ENCODE results near the gene PRKD1. TPM values are rescaled to one million over a fixed set of nuclear protein-coding genes. Genes with fewer than 3 reads are reported as not detected.

PRKD1 gene
- polyA plus RNA-seq, 4 donors: 1.9 to 16.2 (median 2.4) TPM

GRCh38 chr14:29930283-29930682, 2.6 kb upstream of the PRKD1 start:
- Histone ChIP-seq H3K36me3 (ENCODE audit: control insufficient read depth in 3 of 3, insufficient read depth in 2 of 3, low read depth in 1 of 3, low read length in 3 of 3) (no peaks in the 10 kb centered on the region), H3K27ac (ENCODE audit: low read depth in 1 of 3, low read length in 2 of 3) (no peak overlapping the region), H3K4me1 (ENCODE audit: control insufficient read depth in 3 of 3, insufficient read depth in 2 of 3, low read depth in 1 of 3, low read length in 2 of 3) (peaks cover 0 to 7% (median 0%) of the 10 kb centered on the region in 3 donors), H3K4me3 (ENCODE audit: low read depth in 1 of 3, low read length in 3 of 3) (no peak overlapping the region), H3K9me3 (ENCODE audit: control insufficient read depth in 2 of 2, insufficient read depth in 1 of 2, low read depth in 1 of 2, low read length in 1 of 2) (no peaks in the 10 kb centered on the region), H3K27me3 (ENCODE audit: control insufficient read depth in 3 of 3, insufficient read depth in 3 of 3, low read length in 3 of 3) (no peaks in the 10 kb centered on the region)
- 30 to 59% (median 40%) methylated on average over 2 of the region's 2 CpGs for WGBS, 3 donors
- FAIRE-seq (no peak), DNase-seq (peak in 1 of 2 donors; percentile 9)

GRCh38 chr14:29928117-29928640, 532 bp upstream of the PRKD1 start:
- DNase-seq (no peak), FAIRE-seq (no peak)
- 27 to 37% (median 36%) methylated on average over 21 to 23 of the region's 23 CpGs for WGBS, 3 donors
- Histone ChIP-seq H3K4me3 (ENCODE audit: low read depth in 1 of 3, low read length in 3 of 3) (peak overlapping the region; percentile 45 to 90 (median 52)), H3K27ac (ENCODE audit: low read depth in 1 of 3, low read length in 2 of 3) (no peak overlapping the region), H3K4me1 (ENCODE audit: control insufficient read depth in 3 of 3, insufficient read depth in 2 of 3, low read depth in 1 of 3, low read length in 2 of 3) (peaks cover 0 to 8% (median 0%) of the 10 kb centered on the region in 3 donors), H3K27me3 (ENCODE audit: control insufficient read depth in 3 of 3, insufficient read depth in 3 of 3, low read length in 3 of 3) (no peaks in the 10 kb centered on the region), H3K36me3 (ENCODE audit: control insufficient read depth in 3 of 3, insufficient read depth in 2 of 3, low read depth in 1 of 3, low read length in 3 of 3) (no peaks in the 10 kb centered on the region), H3K9me3 (ENCODE audit: control insufficient read depth in 2 of 2, insufficient read depth in 1 of 2, low read depth in 1 of 2, low read length in 1 of 2) (no peaks in the 10 kb centered on the region)

- no peaks in the 10 kb centered on the region for H3K36me3 ChIP-seq (ENCODE audit: control insufficient read depth in 3 of 3, insufficient read depth in 2 of 3, low read depth in 1 of 3, low read length in 3 of 3)
- H3K4me3 ChIP-seq (ENCODE audit: low read depth in 1 of 3, low read length in 3 of 3): peak overlapping the region; percentile 45 to 90 (median 84)
- WGBS, 3 donors: 0 to 3% (median 2%) methylated on average over 42 to 51 of the region's 51 CpGs
- H3K4me1 ChIP-seq (ENCODE audit: control insufficient read depth in 3 of 3, insufficient read depth in 2 of 3, low read depth in 1 of 3, low read length in 2 of 3): peaks cover 0 to 8% (median 0%) of the 10 kb centered on the region in 3 donors
- H3K27ac ChIP-seq (ENCODE audit: low read depth in 1 of 3, low read length in 2 of 3): peak overlapping the region; percentile 14 to 54 (median 41)
- FAIRE-seq (no peak), DNase-seq (peak in 1 of 2 donors; percentile 29)
- H3K27me3 ChIP-seq (ENCODE audit: control insufficient read depth in 3 of 3, insufficient read depth in 3 of 3, low read length in 3 of 3): no peaks in the 10 kb centered on the region
- no peaks in the 10 kb centered on the region for H3K9me3 ChIP-seq (ENCODE audit: control insufficient read depth in 2 of 2, insufficient read depth in 1 of 2, low read depth in 1 of 2, low read length in 1 of 2)
Observed at GRCh38 chr14:29926701-29927375, 809 bp downstream of the PRKD1 start.

GRCh38 chr14:29926228-29926627, 1.4 kb downstream of the PRKD1 start:
- no peaks in the 10 kb centered on the region for H3K36me3 ChIP-seq (ENCODE audit: control insufficient read depth in 3 of 3, insufficient read depth in 2 of 3, low read depth in 1 of 3, low read length in 3 of 3)
- H3K27me3 ChIP-seq (ENCODE audit: control insufficient read depth in 3 of 3, insufficient read depth in 3 of 3, low read length in 3 of 3): no peaks in the 10 kb centered on the region
- H3K4me3 ChIP-seq (ENCODE audit: low read depth in 1 of 3, low read length in 3 of 3): peak overlapping the region in 2 of 3 donors; percentile 84 to 90
- no peaks in the 10 kb centered on the region for H3K9me3 ChIP-seq (ENCODE audit: control insufficient read depth in 2 of 2, insufficient read depth in 1 of 2, low read depth in 1 of 2, low read length in 1 of 2)
- H3K4me1 ChIP-seq (ENCODE audit: control insufficient read depth in 3 of 3, insufficient read depth in 2 of 3, low read depth in 1 of 3, low read length in 2 of 3): peaks cover 0 to 8% (median 0%) of the 10 kb centered on the region in 3 donors
- WGBS, 3 donors: 8 to 9% (median 8%) methylated on average over 8 of the region's 8 CpGs
- DNase-seq (peak in 1 of 2 donors; percentile 11), FAIRE-seq (no peak)
- H3K27ac ChIP-seq (ENCODE audit: low read depth in 1 of 3, low read length in 2 of 3): no peak overlapping the region

GRCh38 chr14:29925736-29926135, 1.9 kb downstream of the PRKD1 start:
- Histone ChIP-seq H3K9me3 (ENCODE audit: control insufficient read depth in 2 of 2, insufficient read depth in 1 of 2, low read depth in 1 of 2, low read length in 1 of 2) (no peaks in the 10 kb centered on the region), H3K4me1 (ENCODE audit: control insufficient read depth in 3 of 3, insufficient read depth in 2 of 3, low read depth in 1 of 3, low read length in 2 of 3) (peaks cover 0 to 8% (median 0%) of the 10 kb centered on the region in 3 donors), H3K4me3 (ENCODE audit: low read depth in 1 of 3, low read length in 3 of 3) (peak overlapping the region in 1 of 3 donors; percentile 84), H3K27me3 (ENCODE audit: control insufficient read depth in 3 of 3, insufficient read depth in 3 of 3, low read length in 3 of 3) (no peaks in the 10 kb centered on the region), H3K27ac (ENCODE audit: low read depth in 1 of 3, low read length in 2 of 3) (no peak overlapping the region), H3K36me3 (ENCODE audit: control insufficient read depth in 3 of 3, insufficient read depth in 2 of 3, low read depth in 1 of 3, low read length in 3 of 3) (no peaks in the 10 kb centered on the region)
- no peak for FAIRE-seq
- DNase-seq: no peak
- 42 to 48% (median 45%) methylated on average over 3 of the region's 3 CpGs for WGBS, 3 donors

GRCh38 chr14:29925101-29925722, 2.4 kb downstream of the PRKD1 start:
- Histone ChIP-seq H3K9me3 (ENCODE audit: control insufficient read depth in 2 of 2, insufficient read depth in 1 of 2, low read depth in 1 of 2, low read length in 1 of 2) (no peaks in the 10 kb centered on the region), H3K4me3 (ENCODE audit: low read depth in 1 of 3, low read length in 3 of 3) (no peak overlapping the region), H3K4me1 (ENCODE audit: control insufficient read depth in 3 of 3, insufficient read depth in 2 of 3, low read depth in 1 of 3, low read length in 2 of 3) (peaks cover 0 to 8% (median 0%) of the 10 kb centered on the region in 3 donors), H3K27me3 (ENCODE audit: control insufficient read depth in 3 of 3, insufficient read depth in 3 of 3, low read length in 3 of 3) (no peaks in the 10 kb centered on the region), H3K27ac (ENCODE audit: low read depth in 1 of 3, low read length in 2 of 3) (no peak overlapping the region), H3K36me3 (ENCODE audit: control insufficient read depth in 3 of 3, insufficient read depth in 2 of 3, low read depth in 1 of 3, low read length in 3 of 3) (no peaks in the 10 kb centered on the region)
- DNase-seq (peak in 1 of 2 donors; percentile 8), FAIRE-seq (no peak)
- 74 to 77% (median 75%) methylated on average over 5 of the region's 5 CpGs for WGBS, 3 donors

- DNase-seq (no peak), FAIRE-seq (no peak)
- H3K4me3 ChIP-seq (ENCODE audit: low read depth in 1 of 3, low read length in 3 of 3): no peak overlapping the region
- H3K9me3 ChIP-seq (ENCODE audit: control insufficient read depth in 2 of 2, insufficient read depth in 1 of 2, low read depth in 1 of 2, low read length in 1 of 2): no peaks in the 10 kb centered on the region
- 91 to 97% (median 96%) methylated on average over 2 of the region's 2 CpGs for WGBS, 3 donors
- no peak overlapping the region for H3K27ac ChIP-seq (ENCODE audit: low read depth in 1 of 3, low read length in 2 of 3)
- H3K36me3 ChIP-seq (ENCODE audit: control insufficient read depth in 3 of 3, insufficient read depth in 2 of 3, low read depth in 1 of 3, low read length in 3 of 3): no peaks in the 10 kb centered on the region
- no peaks in the 10 kb centered on the region for H3K4me1 ChIP-seq (ENCODE audit: control insufficient read depth in 3 of 3, insufficient read depth in 2 of 3, low read depth in 1 of 3, low read length in 2 of 3)
- no peaks in the 10 kb centered on the region for H3K27me3 ChIP-seq (ENCODE audit: control insufficient read depth in 3 of 3, insufficient read depth in 3 of 3, low read length in 3 of 3)
Observed at GRCh38 chr14:29919845-29920244, 7.8 kb downstream of the PRKD1 start.

- no peak for DNase-seq
- Histone ChIP-seq H3K36me3 (ENCODE audit: control insufficient read depth in 3 of 3, insufficient read depth in 2 of 3, low read depth in 1 of 3, low read length in 3 of 3) (no peaks in the 10 kb centered on the region), H3K9me3 (ENCODE audit: control insufficient read depth in 2 of 2, insufficient read depth in 1 of 2, low read depth in 1 of 2, low read length in 1 of 2) (no peaks in the 10 kb centered on the region), H3K4me3 (ENCODE audit: low read depth in 1 of 3, low read length in 3 of 3) (no peak overlapping the region), H3K4me1 (ENCODE audit: control insufficient read depth in 3 of 3, insufficient read depth in 2 of 3, low read depth in 1 of 3, low read length in 2 of 3) (peaks cover 0 to 5% (median 0%) of the 10 kb centered on the region in 3 donors), H3K27me3 (ENCODE audit: control insufficient read depth in 3 of 3, insufficient read depth in 3 of 3, low read length in 3 of 3) (no peaks in the 10 kb centered on the region), H3K27ac (ENCODE audit: low read depth in 1 of 3, low read length in 2 of 3) (no peak overlapping the region)
- no peak for FAIRE-seq
- 71 to 89% (median 79%) methylated on average over 2 of the region's 2 CpGs for whole genome bisulfite sequencing, 3 donors
Observed at GRCh38 chr14:29918981-29919380, 8.7 kb downstream of the PRKD1 start.

Data from small intestine (tissue), 7 donors.